Vagina (tissue), 2 donors: Measurements from ENCODE around the gene TK2. TPM values are rescaled to one million over a fixed set of nuclear protein-coding genes. Genes with fewer than 3 reads are reported as not detected.

ENCODE experiments used
- DNase-seq, 2 donors: peaks; one replicate each; pipeline ENCODE4 v3.0.0-alpha.2; 2017; ENCODE audit errors: extremely low spot score in 2 of 2
- H3K27ac ChIP-seq: fragments of 200-600 bp; sonication (generic); one replicate; pipeline ENCODE4 v1.5.1; 2019
- H3K27me3 ChIP-seq: fragments of 200-600 bp; sonication (generic); one replicate; pipeline ENCODE4 v1.5.1; 2019
- H3K36me3 ChIP-seq, 2 donors: fragments of 200-600 bp; sonication (generic); one replicate each; pipeline ENCODE4 v1.5.1; 2017 to 2019
- H3K4me1 ChIP-seq: fragments of 200-600 bp; sonication (generic); one replicate; pipeline ENCODE4 v1.5.1; 2019
- H3K4me3 ChIP-seq, 2 donors: fragments of 200-600 bp; sonication (generic); 1 replicate in 1 of 2; 2 replicates in 1 of 2; pipeline ENCODE4 v1.5.1; 2016 to 2019
- H3K9me3 ChIP-seq: fragments of 200-600 bp; sonication (generic); one replicate; pipeline ENCODE4 v1.5.1; 2019
- POLR2A ChIP-seq, 2 donors: fragments of 450-650 bp; IDR thresholded peaks; one replicate each; pipeline ENCODE4 v1.6.1; 2017; ENCODE audit warnings: antibody characterized with exemption in 2 of 2, mild to moderate bottlenecking in 2 of 2, moderate library complexity in 2 of 2
- POLR2AphosphoS5 ChIP-seq, 2 donors: sonication (generic); formaldehyde crosslinking; IDR thresholded peaks; one replicate each; pipeline ENCODE4 v1.9.0; 2017; ENCODE audit warnings: antibody characterized with exemption in 2 of 2, mild to moderate bottlenecking in 2 of 2, low read depth in 1 of 2; ENCODE audit not compliant: insufficient read depth in 1 of 2
- intact Hi-C: fragments of 100-400 bp; cut with DNase I; formaldehyde crosslinking; loops from one replicate; pipeline ENCODE4 v1.15.1; 2023
- total RNA-seq: library from RNA; depleted of rRNA; stranded (reverse); fragments of >200 nt; gene quantifications from one replicate; pipeline ENCODE4 v1.2.3, GENCODE V29; 2016
- TF ChIP-seq, protein P1 (sequence below), 3 experiments: fragments of 450-650 bp in 2 of 3; fragments of 200-600 bp in 1 of 3; sonication (generic) in 1 of 3; IDR thresholded peaks; one replicate each; pipeline ENCODE4 v1.5.1; 2017 to 2019; ENCODE audit warnings: antibody characterized with exemption in 3 of 3, mild to moderate bottlenecking in 2 of 3, moderate library complexity in 2 of 3

TK2 gene
- total RNA-seq, 1 donor from 2014 or later, result 43.2 TPM

DNA sequence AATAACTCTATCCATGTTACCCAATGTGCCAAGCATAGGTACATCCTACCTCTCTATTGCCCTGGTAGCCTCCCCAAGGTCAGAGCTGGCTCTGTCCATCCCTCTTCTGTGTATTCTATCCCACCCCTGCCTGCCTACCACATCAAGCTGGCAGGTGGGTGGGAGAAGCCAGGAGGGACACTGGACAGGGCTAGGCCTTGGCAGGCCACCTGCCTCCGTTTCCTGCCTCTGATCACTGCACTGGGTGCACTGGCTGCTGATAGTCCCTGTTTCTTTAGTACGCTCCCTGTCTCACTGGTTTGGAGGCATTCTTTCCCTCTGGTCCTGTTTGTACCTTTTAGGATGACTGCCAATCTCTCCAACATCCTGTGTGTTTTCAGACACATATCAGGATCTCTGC lies 12.7 kb downstream of the TK2 start:
- no peak for TF ChIP-seq POLR2AphosphoS5 (IDR thresholded peaks at IDR 0.05; ENCODE audit: insufficient read depth in 1 of 2, low read depth in 1 of 2)
- no peak for TF ChIP-seq POLR2A (IDR thresholded peaks at IDR 0.05)
- TF ChIP-seq, protein P1, sequence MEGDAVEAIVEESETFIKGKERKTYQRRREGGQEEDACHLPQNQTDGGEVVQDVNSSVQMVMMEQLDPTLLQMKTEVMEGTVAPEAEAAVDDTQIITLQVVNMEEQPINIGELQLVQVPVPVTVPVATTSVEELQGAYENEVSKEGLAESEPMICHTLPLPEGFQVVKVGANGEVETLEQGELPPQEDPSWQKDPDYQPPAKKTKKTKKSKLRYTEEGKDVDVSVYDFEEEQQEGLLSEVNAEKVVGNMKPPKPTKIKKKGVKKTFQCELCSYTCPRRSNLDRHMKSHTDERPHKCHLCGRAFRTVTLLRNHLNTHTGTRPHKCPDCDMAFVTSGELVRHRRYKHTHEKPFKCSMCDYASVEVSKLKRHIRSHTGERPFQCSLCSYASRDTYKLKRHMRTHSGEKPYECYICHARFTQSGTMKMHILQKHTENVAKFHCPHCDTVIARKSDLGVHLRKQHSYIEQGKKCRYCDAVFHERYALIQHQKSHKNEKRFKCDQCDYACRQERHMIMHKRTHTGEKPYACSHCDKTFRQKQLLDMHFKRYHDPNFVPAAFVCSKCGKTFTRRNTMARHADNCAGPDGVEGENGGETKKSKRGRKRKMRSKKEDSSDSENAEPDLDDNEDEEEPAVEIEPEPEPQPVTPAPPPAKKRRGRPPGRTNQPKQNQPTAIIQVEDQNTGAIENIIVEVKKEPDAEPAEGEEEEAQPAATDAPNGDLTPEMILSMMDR (IDR thresholded peaks at IDR 0.05), result no peak
- Histone ChIP-seq H3K27me3 (no peaks in the 10 kb centered on the region), H3K27ac (no peak overlapping the region), H3K36me3 (peaks cover 0 to 38% of the 10 kb centered on the region in 2 donors), H3K4me3 (no peak overlapping the region), H3K9me3 (no peaks in the 10 kb centered on the region), H3K4me1 (no peaks in the 10 kb centered on the region)
- intact Hi-C loops, result no loop called here
- no peak for DNase-seq

DNA sequence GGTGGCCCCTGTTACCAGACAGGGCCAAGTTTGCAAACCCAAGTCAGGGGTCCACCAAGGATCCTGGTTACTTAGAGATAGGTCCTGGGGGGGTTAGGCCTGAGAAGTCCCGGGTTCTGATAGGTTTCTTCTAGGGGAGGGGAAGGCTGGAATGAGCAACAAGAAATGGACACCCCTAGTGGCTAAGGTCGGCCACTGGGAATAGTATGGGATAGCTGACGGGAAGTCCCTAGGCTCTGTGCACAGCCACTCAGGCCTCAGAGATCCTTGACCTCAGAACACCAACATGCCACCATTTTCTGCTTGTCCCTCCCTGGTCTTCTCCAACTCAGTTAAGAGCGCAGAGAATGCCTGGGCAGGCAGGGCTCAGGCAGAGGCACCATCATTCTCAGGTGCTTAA lies 13.4 kb downstream of the TK2 start:
- H3K27me3 ChIP-seq, result no peaks in the 10 kb centered on the region
- no peak for TF ChIP-seq POLR2AphosphoS5 (IDR thresholded peaks at IDR 0.05; ENCODE audit: insufficient read depth in 1 of 2, low read depth in 1 of 2)
- no peak for TF ChIP-seq POLR2A (IDR thresholded peaks at IDR 0.05)
- TF ChIP-seq, protein P1 (IDR thresholded peaks at IDR 0.05), result no peak
- intact Hi-C loops, result no loop called here
- H3K4me1 ChIP-seq, result no peaks in the 10 kb centered on the region
- no peak overlapping the region for H3K27ac ChIP-seq
- peaks cover 0 to 40% of the 10 kb centered on the region in 2 donors for H3K36me3 ChIP-seq
- DNase-seq, result no peak
- H3K4me3 ChIP-seq, result no peak overlapping the region
- no peaks in the 10 kb centered on the region for H3K9me3 ChIP-seq

DNA sequence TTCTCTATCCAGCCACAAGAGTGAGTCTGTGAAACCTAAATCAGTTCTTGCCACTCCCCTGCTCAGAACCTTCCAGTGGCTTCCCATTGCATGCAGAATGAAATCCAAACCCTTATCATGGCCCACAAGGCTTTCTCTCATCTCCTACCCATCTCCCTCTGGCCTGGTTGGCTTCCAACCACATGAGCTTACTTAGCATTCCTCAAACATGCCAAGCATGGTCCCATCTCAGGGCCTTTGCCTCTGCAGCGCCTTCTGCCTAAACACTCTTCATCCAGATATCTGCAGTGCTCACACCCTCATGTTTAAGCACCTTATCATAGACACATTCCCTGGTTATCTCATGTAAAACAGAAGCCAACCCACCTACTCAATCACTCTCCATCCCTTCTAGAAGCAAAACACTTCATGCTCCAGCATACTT lies 15.5 kb downstream of the TK2 start:
- peaks cover 0 to 56% of the 10 kb centered on the region in 2 donors for H3K36me3 ChIP-seq
- no peaks in the 10 kb centered on the region for H3K4me1 ChIP-seq
- no peak overlapping the region for H3K27ac ChIP-seq
- H3K4me3 ChIP-seq, result no peak overlapping the region
- TF ChIP-seq POLR2AphosphoS5 (IDR thresholded peaks at IDR 0.05; ENCODE audit: insufficient read depth in 1 of 2, low read depth in 1 of 2) (no peak), POLR2A (IDR thresholded peaks at IDR 0.05) (no peak)
- TF ChIP-seq, protein P1 (IDR thresholded peaks at IDR 0.05), result no peak
- no peaks in the 10 kb centered on the region for H3K9me3 ChIP-seq
- intact Hi-C loops, result no loop called here
- no peaks in the 10 kb centered on the region for H3K27me3 ChIP-seq
- DNase-seq, result no peak

DNA sequence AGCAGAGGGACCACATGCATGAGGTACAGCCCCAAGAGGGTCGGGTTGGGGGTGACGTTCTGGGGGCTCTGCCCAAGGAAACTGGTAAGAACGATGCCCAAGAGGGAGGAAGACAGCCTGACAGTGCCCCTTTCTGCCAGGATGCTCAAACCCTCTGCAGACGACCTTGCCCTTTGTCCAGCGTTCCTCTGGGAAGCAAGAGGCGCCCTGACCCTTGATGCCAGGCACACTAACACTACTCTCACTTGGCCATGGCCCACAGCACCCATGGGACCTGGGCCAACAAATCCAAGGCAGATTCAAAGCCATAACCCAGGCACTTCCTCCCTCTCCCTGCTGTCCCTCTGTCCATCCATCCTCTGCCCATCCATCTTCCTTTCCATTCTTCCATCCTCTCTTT lies 20.4 kb downstream of the TK2 start:
- TF ChIP-seq POLR2A (IDR thresholded peaks at IDR 0.05), result no peak
- TF ChIP-seq, protein P1 (IDR thresholded peaks at IDR 0.05), result no peak
- no peak for TF ChIP-seq POLR2AphosphoS5 (IDR thresholded peaks at IDR 0.05; ENCODE audit: insufficient read depth in 1 of 2, low read depth in 1 of 2)
- Histone ChIP-seq H3K4me3 (no peak overlapping the region), H3K36me3 (peaks cover 0 to 69% of the 10 kb centered on the region in 2 donors), H3K4me1 (no peaks in the 10 kb centered on the region), H3K9me3 (no peaks in the 10 kb centered on the region), H3K27ac (no peak overlapping the region), H3K27me3 (no peaks in the 10 kb centered on the region)
- DNase-seq, result no peak
- intact Hi-C loops, result loop anchor here (10.0 kb wide), 1 partner anchor 75 kb away; the partner anchor contains the start of gene CMTM3

DNA sequence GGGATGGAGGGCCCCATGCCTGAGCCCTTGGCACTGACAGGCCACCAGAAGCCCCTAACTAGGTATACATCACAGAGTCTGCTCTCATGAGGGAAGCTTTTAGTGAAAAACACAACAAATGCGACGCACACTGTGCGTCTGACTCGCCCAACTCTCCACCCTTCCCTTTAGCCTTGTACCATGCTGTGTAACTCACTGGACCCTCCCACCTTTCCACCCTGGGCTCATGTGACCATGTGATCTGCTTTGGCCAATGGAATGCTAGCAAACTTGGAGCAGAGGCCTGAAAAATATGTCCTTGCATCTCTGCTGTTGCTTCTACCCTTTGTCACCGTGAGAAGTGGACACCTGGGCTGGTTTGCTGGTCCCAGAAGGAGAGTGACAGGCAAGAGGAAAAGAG lies 21.6 kb downstream of the TK2 start:
- peaks cover 0 to 69% of the 10 kb centered on the region in 2 donors for H3K36me3 ChIP-seq
- intact Hi-C loops, result loop anchor here (10.0 kb wide), 1 partner anchor 77 kb away; the partner anchor contains the start of gene CMTM3
- no peak overlapping the region for H3K4me3 ChIP-seq
- H3K27me3 ChIP-seq, result no peaks in the 10 kb centered on the region
- no peaks in the 10 kb centered on the region for H3K9me3 ChIP-seq
- H3K27ac ChIP-seq, result no peak overlapping the region
- no peak for TF ChIP-seq POLR2A (IDR thresholded peaks at IDR 0.05)
- no peak for TF ChIP-seq POLR2AphosphoS5 (IDR thresholded peaks at IDR 0.05; ENCODE audit: insufficient read depth in 1 of 2, low read depth in 1 of 2)
- TF ChIP-seq, protein P1 (IDR thresholded peaks at IDR 0.05), result no peak
- H3K4me1 ChIP-seq, result peaks cover 2% of the 10 kb centered on the region
- DNase-seq, result no peak
